Hypothalamus (tissue), 51 donors: Measurements from ENCODE around the gene PRPH.
"Not testable (repeated sequence)": the region's sequence is repeated elsewhere in the genome, so short reads cannot be mapped to it uniquely, and the experiment has no call there.

Experiments used
- DNase-seq, 51 donors: peaks; one replicate each; lab custom pipeline; 2025; lab: John Stamatoyannopoulos, UW

PRPH gene

GRCh38 chr12:49276304-49277290, 18.4 kb upstream of the PRPH start:
- DNase-seq: no peak

GRCh38 chr12:49277466-49277865, 17.5 kb upstream of the PRPH start:
- no peak for DNase-seq

- DNase-seq: peak in 6 of 51 donors; percentile 3 to 56 (median 10)
Observed at GRCh38 chr12:49279706-49280159, 15.2 kb upstream of the PRPH start.

GRCh38 chr12:49280545-49280944, 14.4 kb upstream of the PRPH start:
- DNase-seq: not testable (repeated sequence)

- DNase-seq: no peak
Observed at GRCh38 chr12:49282302-49282701, 12.6 kb upstream of the PRPH start.

- DNase-seq: not testable (repeated sequence)
Observed at GRCh38 chr12:49282740-49283375, 12.1 kb upstream of the PRPH start.

- DNase-seq: no peak
Observed at GRCh38 chr12:49283541-49284429, 11.2 kb upstream of the PRPH start.

- no peak for DNase-seq
Observed at GRCh38 chr12:49284672-49285071, 10.3 kb upstream of the PRPH start.

GRCh38 chr12:49287876-49288275, 7.1 kb upstream of the PRPH start:
- DNase-seq: no peak

- peak in 25 of 51 donors; percentile 5 to 57 (median 22) for DNase-seq
Observed at GRCh38 chr12:49288412-49288853, 6.5 kb upstream of the PRPH start.

GRCh38 chr12:49288922-49289555, 5.9 kb upstream of the PRPH start:
- DNase-seq: no peak

GRCh38 chr12:49292729-49293055, 2.3 kb upstream of the PRPH start:
- no peak for DNase-seq

- peak in 13 of 51 donors; percentile 5 to 37 (median 12) for DNase-seq
Observed at GRCh38 chr12:49293056-49293956, 1.6 kb upstream of the PRPH start.

GRCh38 chr12:49294086-49294803, 702 bp upstream of the PRPH start:
- DNase-seq: no peak

- DNase-seq: no peak
Observed at GRCh38 chr12:49294804-49295081, 204 bp upstream of the PRPH start.

- peak in 2 of 51 donors; percentile 12 to 13 for DNase-seq
Observed at GRCh38 chr12:49296034-49296835, 1.3 kb downstream of the PRPH start.

GRCh38 chr12:49296836-49297694, 2.1 kb downstream of the PRPH start:
- no peak for DNase-seq
